ENCODE results near the gene SEMA3B. TPM values are rescaled to one million over a fixed set of nuclear protein-coding genes. Genes with fewer than 3 reads are reported as not detected.

SEMA3B gene
- polyA plus RNA-seq, 3 donors: 0.56 TPM; not detected in 2

DNA sequence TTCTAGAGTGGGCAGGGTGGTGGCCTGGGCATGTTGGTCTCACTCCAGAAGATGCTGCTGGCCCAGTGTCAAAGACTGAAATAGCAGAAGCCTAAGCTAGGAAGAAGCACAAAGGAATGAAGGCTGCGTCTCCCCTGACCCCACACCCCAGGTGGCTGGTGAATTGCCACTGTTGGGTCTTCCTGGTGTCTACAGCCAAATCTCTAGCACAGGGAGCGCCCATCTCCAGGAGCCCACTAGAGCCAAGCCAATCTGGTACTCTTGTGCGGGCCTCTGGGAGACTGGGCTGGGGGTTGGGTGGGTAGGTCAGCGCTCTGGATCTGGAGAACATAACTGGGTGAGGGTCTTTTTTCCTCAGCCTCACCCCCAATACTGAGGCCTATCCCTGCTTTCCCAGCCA lies 58.2 kb downstream of the SEMA3B start:
- peak overlapping the region; percentile 94 for H3K4me2 ChIP-seq (replicated peaks; ENCODE audit: extremely low read depth, low read length, poor library complexity, severe bottlenecking)
- H3K27me3 ChIP-seq (ENCODE audit: control insufficient read depth in 2 of 2, insufficient read depth in 2 of 2, low read length in 2 of 2): no peaks in the 10 kb centered on the region
- no peak overlapping the region for H2AFZ ChIP-seq (ENCODE audit: insufficient read depth, low read depth, low read length, poor library complexity, severe bottlenecking)
- no peaks in the 10 kb centered on the region for H3K9me3 ChIP-seq (replicated peaks in 1 of 2; ENCODE audit: control insufficient read depth in 1 of 2, insufficient read depth in 1 of 2, low read length in 2 of 2)
- no peak for TF ChIP-seq CTCF (IDR thresholded peaks at IDR 0.05)
- no peak for DNase-seq
- Mint-ChIP-seq H3K36me3 (peaks cover 31 to 51% of the 10 kb centered on the region in 2 donors), H3K27ac (peak overlapping the region; percentile 68 to 83 (median 80)), H3K4me1 (peaks cover 58% of the 10 kb centered on the region), H3K27me3 (ENCODE audit: low read depth in 3 of 3) (peaks cover 0 to 1% (median 0%) of the 10 kb centered on the region in 3 donors), H3K4me3 (peak overlapping the region; percentile 84 to 96), H3K9me3 (no peaks in the 10 kb centered on the region)
- peak overlapping the region in 1 of 2 donors; percentile 80 for H3K27ac ChIP-seq (ENCODE audit: low read depth in 1 of 2, low read length in 2 of 2)
- H3K36me3 ChIP-seq (replicated peaks in 1 of 2; ENCODE audit: control insufficient read depth in 1 of 2, insufficient read depth in 2 of 2, low read length in 2 of 2): peaks cover 29 to 35% of the 10 kb centered on the region in 2 donors
- peaks cover 58 to 71% of the 10 kb centered on the region in 2 donors for H3K4me1 ChIP-seq (ENCODE audit: control insufficient read depth in 1 of 2, insufficient read depth in 2 of 2, low read length in 2 of 2)
- peaks cover 44% of the 10 kb centered on the region for H3K79me2 ChIP-seq (ENCODE audit: insufficient read depth, low read length)
- no CpG with 5 or more reads among the region's 4 CpGs for WGBS (ENCODE audit: insufficient coverage)
- H4K20me1 ChIP-seq (ENCODE audit: insufficient read depth, low read length): peaks cover 49% of the 10 kb centered on the region
- intact Hi-C loops (cut with micrococcal nuclease): no loop called here
- H3K4me3 ChIP-seq (replicated peaks in 1 of 3; ENCODE audit: low read depth in 2 of 3, low read length in 3 of 3): peak overlapping the region; percentile 78 to 91 (median 84)
- H3K9ac ChIP-seq (ENCODE audit: insufficient read depth, low read length, poor library complexity, severe bottlenecking): peak overlapping the region; percentile 82

Small RNA genes within 50 kb of the gene (small RNA-seq; reads per million reads assigned to genes)
- gene MIR5787 (ENCODE audit: insufficient read length, low read depth): not detected

Other genes with a start within 250 kb of the SEMA3B start
- 100 to 1,000 TPM in 1 of 3 donors, 10 to 100 TPM in 1, 1 to 10 TPM in 1; 9.7 to 332 (median 18.5) TPM for gene RBM5, start 180.2 kb upstream of the SEMA3B start, polyA plus RNA-seq
- under 1 TPM in 1 of 3 donors, not detected in 2; 0.01 TPM for gene SEMA3F, start 113.8 kb upstream of the SEMA3B start, polyA plus RNA-seq
- not detected for gene GNAT1, start 77.5 kb upstream of the SEMA3B start, polyA plus RNA-seq
- gene SLC38A3, start 63.9 kb upstream of the SEMA3B start, polyA plus RNA-seq: not detected
- 1,000 to 10,000 TPM in 2 of 3 donors, 100 to 1,000 TPM in 1; 914 to 1,492 (median 1,165) TPM for gene GNAI2, start 32.9 kb upstream of the SEMA3B start, polyA plus RNA-seq
- not detected for gene LSMEM2, start 9.9 kb downstream of the SEMA3B start, polyA plus RNA-seq
- gene IFRD2, start 23.3 kb downstream of the SEMA3B start, polyA plus RNA-seq: 10 to 100 TPM; 17.1 to 35.1 (median 23.3) TPM
- 1 to 10 TPM; 3.4 to 5.8 (median 4.9) TPM for gene HYAL3, start 30.3 kb downstream of the SEMA3B start, polyA plus RNA-seq
- gene NAA80, start 30.3 kb downstream of the SEMA3B start, polyA plus RNA-seq: 10 to 100 TPM in 1 of 3 donors, 1 to 10 TPM in 2; 2.3 to 21.3 (median 4.6) TPM
- under 1 TPM in 1 of 3 donors, not detected in 2; 0.57 TPM for gene HYAL1, start 34.4 kb downstream of the SEMA3B start, polyA plus RNA-seq
- gene HYAL2, start 53.6 kb downstream of the SEMA3B start, polyA plus RNA-seq: 10 to 100 TPM; 18.3 to 25.8 (median 18.9) TPM
- 10 to 100 TPM; 22.6 to 55.7 (median 47.0) TPM for gene TUSC2, start 59.1 kb downstream of the SEMA3B start, polyA plus RNA-seq
- 100 to 1,000 TPM in 1 of 3 donors, 10 to 100 TPM in 2; 16.0 to 229 (median 24.0) TPM for gene RASSF1, start 71.7 kb downstream of the SEMA3B start, polyA plus RNA-seq
- 1 to 10 TPM in 1 of 3 donors, under 1 TPM in 2; 0.12 to 1.7 (median 0.19) TPM for gene ZMYND10, start 76.6 kb downstream of the SEMA3B start, polyA plus RNA-seq
- 10 to 100 TPM; 20.9 to 37.9 (median 23.5) TPM for gene NPRL2, start 81.6 kb downstream of the SEMA3B start, polyA plus RNA-seq
- 10 to 100 TPM; 78.9 to 94.0 (median 82.5) TPM for gene CYB561D2, start 81.7 kb downstream of the SEMA3B start, polyA plus RNA-seq
- gene TMEM115, start 90.4 kb downstream of the SEMA3B start, polyA plus RNA-seq: 10 to 100 TPM; 14.5 to 36.2 (median 32.9) TPM
- gene CACNA2D2, start 234.5 kb downstream of the SEMA3B start, polyA plus RNA-seq: under 1 TPM in 2 of 3 donors, not detected in 1; 0.09 to 0.16 TPM

Data from CD14-positive monocyte (primary cell).